ENCODE measurements around the gene PRICKLE2. TPM values are rescaled to one million over a fixed set of nuclear protein-coding genes. Genes with fewer than 3 reads are reported as not detected.

The PRICKLE2 gene
- total RNA-seq, 1 experiment from 2014 or later, result 3.2 TPM

- no peaks in the 10 kb centered on the region for H3K9me3 ChIP-seq (ENCODE audit: control insufficient read depth, low read depth, low read length)
- no peak overlapping the region for H3K9ac ChIP-seq (ENCODE audit: extremely low read depth, insufficient read length, low read length)
- no peak overlapping the region for H3K4me2 ChIP-seq (ENCODE audit: insufficient read depth, insufficient read length, low read length)
- no peak overlapping the region for H4K8ac ChIP-seq (replicated peaks; ENCODE audit: insufficient read length, low read depth, low read length)
- no peak overlapping the region for H3K23ac ChIP-seq (ENCODE audit: insufficient read length, low read depth, low read length)
- no peak overlapping the region for H3K56ac ChIP-seq (ENCODE audit: insufficient read length, low read depth, low read length)
- no peak overlapping the region for H3K27ac ChIP-seq (ENCODE audit: insufficient read length, low read depth, low read length)
- no peaks in the 10 kb centered on the region for H4K20me1 ChIP-seq (ENCODE audit: control insufficient read depth, insufficient read depth, insufficient read length)
- Mint-ChIP-seq H3K27ac (peak overlapping the region in 2 of 3 experiments; percentile 21 to 51; a peak in 2 of 7 replicates), H3K27me3 (ENCODE audit: low read depth) (peaks cover 5% of the 10 kb centered on the region), H3K4me1 (peaks cover 39 to 40% of the 10 kb centered on the region in 2 experiments), H3K36me3 (ENCODE audit: insufficient read depth in 1 of 3, low read depth in 3 of 3) (peaks cover 4 to 19% (median 6%) of the 10 kb centered on the region in 3 experiments), H3K4me3 (no peak overlapping the region), H3K9me3 (peaks cover 11 to 14% of the 10 kb centered on the region in 2 experiments)
- DNase-seq, result no peak
- no peak overlapping the region for H4K5ac ChIP-seq (ENCODE audit: insufficient read length, low read depth, low read length)
- no peak overlapping the region for H2AFZ ChIP-seq (ENCODE audit: low read length)
- H3K14ac ChIP-seq (ENCODE audit: insufficient read depth, low read length), result no peak overlapping the region
- no peak overlapping the region for H3K4ac ChIP-seq (ENCODE audit: low read depth, low read length)
- no peaks in the 10 kb centered on the region for H3K79me2 ChIP-seq (ENCODE audit: insufficient read depth, low read length)
- H3K27me3 ChIP-seq (ENCODE audit: insufficient read depth, low read length), result no peaks in the 10 kb centered on the region
- no peak overlapping the region for H2BK5ac ChIP-seq (ENCODE audit: insufficient read length, low read length)
- no peaks in the 10 kb centered on the region for H3K79me1 ChIP-seq (ENCODE audit: insufficient read depth, low read depth, low read length, poor library complexity, severe bottlenecking)
- H3T11ph ChIP-seq (ENCODE audit: low read length), result no peak overlapping the region
- H2AK5ac ChIP-seq (ENCODE audit: insufficient read length, low read length), result no peak overlapping the region
- peaks cover 4% of the 10 kb centered on the region for H3K23me2 ChIP-seq (ENCODE audit: insufficient read length, low read depth, low read length, poor library complexity, severe bottlenecking)
- H2BK20ac ChIP-seq (ENCODE audit: low read depth, low read length, poor library complexity, severe bottlenecking), result no peak overlapping the region
- no peak overlapping the region for H2BK15ac ChIP-seq (ENCODE audit: low read depth, low read length)
- H2BK12ac ChIP-seq (ENCODE audit: insufficient read length, low read depth, low read length), result no peak overlapping the region
- no peak overlapping the region for H4K91ac ChIP-seq (ENCODE audit: insufficient read length, low read depth, low read length)
- WGBS (ENCODE audit: extremely low coverage, insufficient read length, low lambda C conversion rate), result no CpG with 5 or more reads among the region's 2 CpGs
- H3K18ac ChIP-seq (ENCODE audit: insufficient read length, low read depth, low read length), result no peak overlapping the region
- TF ChIP-seq, protein P1, sequence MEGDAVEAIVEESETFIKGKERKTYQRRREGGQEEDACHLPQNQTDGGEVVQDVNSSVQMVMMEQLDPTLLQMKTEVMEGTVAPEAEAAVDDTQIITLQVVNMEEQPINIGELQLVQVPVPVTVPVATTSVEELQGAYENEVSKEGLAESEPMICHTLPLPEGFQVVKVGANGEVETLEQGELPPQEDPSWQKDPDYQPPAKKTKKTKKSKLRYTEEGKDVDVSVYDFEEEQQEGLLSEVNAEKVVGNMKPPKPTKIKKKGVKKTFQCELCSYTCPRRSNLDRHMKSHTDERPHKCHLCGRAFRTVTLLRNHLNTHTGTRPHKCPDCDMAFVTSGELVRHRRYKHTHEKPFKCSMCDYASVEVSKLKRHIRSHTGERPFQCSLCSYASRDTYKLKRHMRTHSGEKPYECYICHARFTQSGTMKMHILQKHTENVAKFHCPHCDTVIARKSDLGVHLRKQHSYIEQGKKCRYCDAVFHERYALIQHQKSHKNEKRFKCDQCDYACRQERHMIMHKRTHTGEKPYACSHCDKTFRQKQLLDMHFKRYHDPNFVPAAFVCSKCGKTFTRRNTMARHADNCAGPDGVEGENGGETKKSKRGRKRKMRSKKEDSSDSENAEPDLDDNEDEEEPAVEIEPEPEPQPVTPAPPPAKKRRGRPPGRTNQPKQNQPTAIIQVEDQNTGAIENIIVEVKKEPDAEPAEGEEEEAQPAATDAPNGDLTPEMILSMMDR (conservative IDR thresholded peaks at IDR 0.05), result no peak
- H3K4me1 ChIP-seq (ENCODE audit: insufficient read depth, low read length), result 0 out of 2 replicates have a peak, but pooled peaks cover 2% of the 10 kb centered on the region
- no peak overlapping the region for H2BK120ac ChIP-seq (ENCODE audit: low read depth, low read length, poor library complexity, severe bottlenecking)
Observed at GRCh38 chr3:64270142-64270865, 45.0 kb upstream of the PRICKLE2 start.
